ELF-1 (cell line): Measurements from ENCODE around the gene BOK.

Source experiments
- DNase-seq: peaks from one replicate; pipeline ENCODE4 v3.0.0-alpha.2; 2016; ENCODE audit warnings: low read depth, low spot score

Gene BOK

GRCh38 chr2:241619597-241620418, 61.3 kb downstream of the BOK start:
- no peak for DNase-seq

GRCh38 chr2:241620419-241620769, 61.8 kb downstream of the BOK start:
- no peak for DNase-seq
